Gastroesophageal sphincter (tissue), 3 donors: ENCODE results near the gene ZNF57.

Source experiments
- CTCF ChIP-seq, 4 experiments: fragments of 200-600 bp in 2 of 4; fragments of 450-650 bp in 2 of 4; sonication (generic) in 1 of 4; IDR thresholded peaks; one replicate each; pipeline ENCODE4 v1.5.1; 2017 to 2019; ENCODE audit warnings: antibody characterized with exemption in 4 of 4, mild to moderate bottlenecking in 2 of 4, moderate library complexity in 2 of 4
- POLR2A ChIP-seq, 2 donors: fragments of 450-650 bp; IDR thresholded peaks; one replicate each; pipeline ENCODE4 v1.6.1; 2017; ENCODE audit warnings: antibody characterized with exemption in 2 of 2, mild to moderate bottlenecking in 2 of 2, moderate library complexity in 1 of 2

GRCh38 chr19:2866495-2867024, 34.2 kb upstream of the ZNF57 start:
- TF ChIP-seq CTCF (IDR thresholded peaks at IDR 0.05) (no peak), POLR2A (IDR thresholded peaks at IDR 0.05) (no peak)
